Fibroblast of the aortic adventitia (primary cell): ENCODE measurements around the gene ARHGAP6. TPM values are rescaled to one million over a fixed set of nuclear protein-coding genes. Genes with fewer than 3 reads are reported as not detected.
A peak's percentile ranks its signal among the peaks of the same experiment; 100 is the strongest.

ENCODE experiments used
- DNase-seq: peaks from one replicate; pipeline ENCODE4 v3.0.0-alpha.2; 2010; ENCODE audit warnings: low read depth
- H3K4me3 ChIP-seq: 2 replicates; pipeline ENCODE4 v1.5.1; 2011; ENCODE audit warnings: low read depth, mild to moderate bottlenecking, control low read depth, low read length, moderate library complexity
- CTCF ChIP-seq: IDR thresholded peaks from 2 replicates; pipeline ENCODE4 v1.5.1; 2011; ENCODE audit warnings: mild to moderate bottlenecking, low read length, control low read depth, inconsistent platforms; ENCODE audit not compliant: insufficient read depth
- total RNA-seq: library from RNA; depleted of rRNA; stranded (reverse); fragments of >200 nt; gene quantifications from 2 replicates; pipeline ENCODE4 v1.2.3, GENCODE V29; 2012; ENCODE audit warnings: low replicate concordance

Gene ARHGAP6
- total RNA-seq, 1 donor, result 16.9 TPM

- TF ChIP-seq CTCF, result no peak
- DNase-seq, result peak; percentile 23
- H3K4me3 ChIP-seq, result peak overlapping the region; percentile 65
These were observed 238.8 kb downstream of the ARHGAP6 start for GRCh38 chrX:11426712-11427452.

- no peak overlapping the region for H3K4me3 ChIP-seq
- no peak for TF ChIP-seq CTCF
- DNase-seq, result no peak
These were observed 240.6 kb downstream of the ARHGAP6 start for GRCh38 chrX:11424903-11425674.

- TF ChIP-seq CTCF, result no peak
- no peak for DNase-seq
- no peak overlapping the region for H3K4me3 ChIP-seq
These were observed 241.8 kb downstream of the ARHGAP6 start for GRCh38 chrX:11423949-11424348.

- no peak overlapping the region for H3K4me3 ChIP-seq
- DNase-seq, result peak; percentile 68
- TF ChIP-seq CTCF, result no peak
These were observed 242.3 kb downstream of the ARHGAP6 start for GRCh38 chrX:11423362-11423818.

GRCh38 chrX:11422525-11422857, 243.2 kb downstream of the ARHGAP6 start:
- no peak for TF ChIP-seq CTCF
- no peak for DNase-seq

GRCh38 chrX:11421805-11422524, 243.8 kb downstream of the ARHGAP6 start:
- no peak for TF ChIP-seq CTCF
- H3K4me3 ChIP-seq, result no peak overlapping the region
- no peak for DNase-seq

More at GRCh38 chrX:11422525-11422857, 243.2 kb downstream of the ARHGAP6 start:
- H3K4me3 ChIP-seq, result no peak overlapping the region
